Prostate gland (tissue), 2 donors: ENCODE measurements around the gene KCNT2. TPM values are rescaled to one million over a fixed set of nuclear protein-coding genes. Genes with fewer than 3 reads are reported as not detected.

ENCODE experiments used
- DNase-seq: peaks from one replicate; pipeline ENCODE4 v3.0.0-alpha.2; 2019; ENCODE audit warnings: low spot score
- H3K27ac ChIP-seq, 2 donors: fragments of 200-600 bp; sonication (generic); 2 replicates each; pipeline ENCODE4 v1.5.1; 2017 to 2019
- H3K27me3 ChIP-seq: fragments of 200-600 bp; sonication (generic); replicated peaks from 2 replicates; pipeline ENCODE4 v1.5.1; 2019; ENCODE audit not compliant: insufficient read depth
- H3K36me3 ChIP-seq, 2 donors: fragments of 200-600 bp; sonication (generic); 1 replicate in 1 of 2; 2 replicates in 1 of 2; pipeline versions ENCODE4 v1.5.1 to v1.8.1; 2017 to 2019
- H3K4me1 ChIP-seq: fragments of 200-600 bp; sonication (generic); replicated peaks from 2 replicates; pipeline ENCODE4 v1.5.1; 2019
- H3K4me3 ChIP-seq, 2 donors: fragments of 200-600 bp; sonication (generic); 2 replicates each; pipeline ENCODE4 v1.5.1; 2017 to 2019
- H3K9me3 ChIP-seq: fragments of 200-600 bp; sonication (generic); 2 replicates; pipeline ENCODE4 v1.5.1; 2017
- CTCF ChIP-seq, 4 experiments: fragments of 200-600 bp in 2 of 4; fragments of 450-650 bp in 2 of 4; sonication (generic) in 2 of 4; IDR thresholded peaks; 1 replicate in 3 of 4; 2 replicates in 1 of 4; pipeline ENCODE4 v1.5.1; 2016 to 2019; ENCODE audit warnings: antibody characterized with exemption in 4 of 4, mild to moderate bottlenecking in 2 of 4, moderate library complexity in 2 of 4
- POLR2A ChIP-seq: fragments of 450-650 bp; IDR thresholded peaks from one replicate; pipeline ENCODE4 v1.6.1; 2016; ENCODE audit warnings: antibody characterized with exemption, mild to moderate bottlenecking
- POLR2AphosphoS5 ChIP-seq: sonication (generic); formaldehyde crosslinking; IDR thresholded peaks from one replicate; pipeline ENCODE4 v1.6.1; 2017; ENCODE audit warnings: antibody characterized with exemption
- WGBS: methylation state at CpG from one replicate; pipeline ENCODE4 v1.1.5; 2018; 5-methylcytosine and 5-hydroxymethylcytosine counted together
- intact Hi-C: fragments of 100-400 bp; cut with DNase I; formaldehyde crosslinking; loops from one replicate; pipeline ENCODE4 v1.14.2; 2022
- total RNA-seq, 2 donors: library from RNA; depleted of rRNA; stranded (reverse); fragments of >200 nt; gene quantifications; one replicate each; pipeline ENCODE4 v1.1.0, GENCODE V29; 2016

Gene KCNT2
- total RNA-seq, 2 donors from 2014 or later = 1.2 to 1.9 TPM

- WGBS = 77% methylated on average over 5 of the region's 5 CpGs
- no peak for DNase-seq
- Histone ChIP-seq H3K4me1 (no peaks in the 10 kb centered on the region), H3K27me3 (no peaks in the 10 kb centered on the region), H3K27ac (no peak overlapping the region), H3K4me3 (no peak overlapping the region), H3K9me3 (no peaks in the 10 kb centered on the region), H3K36me3 (no peaks in the 10 kb centered on the region)
- intact Hi-C loops = no loop called here
- no peak for TF ChIP-seq POLR2AphosphoS5
- TF ChIP-seq POLR2A = no peak
- TF ChIP-seq CTCF (IDR thresholded peaks at IDR 0.05) = no peak
These were observed 241.3 kb downstream of the KCNT2 start for GRCh38 chr1:196366817-196367495.

- 41% methylated on average over 5 of the region's 5 CpGs for WGBS
- DNase-seq = no peak
- no peaks in the 10 kb centered on the region for H3K4me1 ChIP-seq
These were observed 247.0 kb downstream of the KCNT2 start for GRCh38 chr1:196361112-196361714.

GRCh38 chr1:196357913-196358312 lies 250.3 kb downstream of the KCNT2 start:
- Histone ChIP-seq H3K36me3 (no peaks in the 10 kb centered on the region), H3K4me1 (no peaks in the 10 kb centered on the region), H3K27me3 (no peaks in the 10 kb centered on the region), H3K9me3 (no peaks in the 10 kb centered on the region), H3K27ac (no peak overlapping the region), H3K4me3 (no peak overlapping the region)
- TF ChIP-seq POLR2A = no peak
- TF ChIP-seq CTCF (IDR thresholded peaks at IDR 0.05) = no peak
- no peak for TF ChIP-seq POLR2AphosphoS5
- intact Hi-C loops = no loop called here
- 85% methylated on average over 1 of the region's 1 CpG for WGBS
- no peak for DNase-seq

More at GRCh38 chr1:196361112-196361714, 247.0 kb downstream of the KCNT2 start:
- intact Hi-C loops = no loop called here
- H3K4me3 ChIP-seq = no peak overlapping the region
- no peaks in the 10 kb centered on the region for H3K36me3 ChIP-seq
- H3K27ac ChIP-seq = no peak overlapping the region
- H3K9me3 ChIP-seq = no peaks in the 10 kb centered on the region
- H3K27me3 ChIP-seq = no peaks in the 10 kb centered on the region
- TF ChIP-seq POLR2A (no peak), CTCF (IDR thresholded peaks at IDR 0.05) (no peak), POLR2AphosphoS5 (no peak)

GRCh38 chr1:196355206-196355786 lies 252.9 kb downstream of the KCNT2 start:
- 54% methylated on average over 3 of the region's 3 CpGs for WGBS
- H3K9me3 ChIP-seq = no peaks in the 10 kb centered on the region
- intact Hi-C loops = loop anchor here (2.0 kb wide), 1 partner anchor 306 kb away; no protein-coding TSS in a partner anchor
- H3K4me3 ChIP-seq = no peak overlapping the region
- no peak for DNase-seq
- no peaks in the 10 kb centered on the region for H3K27me3 ChIP-seq
- H3K36me3 ChIP-seq = no peaks in the 10 kb centered on the region
- H3K27ac ChIP-seq = no peak overlapping the region
- no peaks in the 10 kb centered on the region for H3K4me1 ChIP-seq
- TF ChIP-seq POLR2AphosphoS5 = no peak
- TF ChIP-seq CTCF (IDR thresholded peaks at IDR 0.05) = peak in 2 of 4 experiments; percentile 38 to 53
